A549 (cell line): Measurements from ENCODE around the gene S100A7A. TPM values are rescaled to one million over a fixed set of nuclear protein-coding genes. Genes with fewer than 3 reads are reported as not detected.

Source experiments
- ATAC-seq, 2 experiments: fragments of 200-7000 bp in 1 of 2; fragments of >200 bp in 1 of 2; cut with Nextera tagmentation in 1 of 2; cut with Tn5 transposase in 1 of 2; 3 replicates each; pipeline versions ENCODE4 v1.8.0 to v1.9.1; 2018 to 2020; ENCODE audit warnings: mild to moderate bottlenecking in 1 of 2, moderate library complexity in 1 of 2
- CTCF ChIA-PET: fragments of 300-600 bp; sonication (Branson Sonifier 250); formaldehyde crosslinking; extraction: SDS; loops from one replicate; lab custom pipeline; 2021; ENCODE audit warnings: antibody characterized with exemption, inconsistent platforms; lab: Yijun Ruan, JAX
- POLR2A ChIA-PET: fragments of 350-600 bp; formaldehyde crosslinking; extraction: SDS; loops from one replicate; lab custom pipeline; 2021; ENCODE audit warnings: antibody characterized with exemption, inconsistent platforms; lab: Yijun Ruan, JAX
- DNase-seq, 2 experiments: peaks; one replicate each; pipeline versions ENCODE4 v3.0.0 to v3.0.0-alpha.2; 2011 to 2016; ENCODE audit warnings: low read depth in 1 of 2, low spot score in 1 of 2
- FAIRE-seq: peaks from 2 replicates; lab custom pipeline; 2011; peaks lifted over from hg19 to GRCh38; lab: Jason Lieb, UNC
- H3K27ac ChIP-seq, 2 experiments: fragments of >200 bp; sonication (Bioruptor Twin); formaldehyde crosslinking; 3 replicates each; pipeline ENCODE4 v1.5.1; 2016 to 2017
- H3K4me1 ChIP-seq: fragments of >200 bp; sonication (Bioruptor Twin); formaldehyde crosslinking; 3 replicates; pipeline ENCODE4 v1.6.1; 2016
- H3K4me2 ChIP-seq: fragments of >200 bp; sonication (Bioruptor Twin); formaldehyde crosslinking; 3 replicates; pipeline ENCODE4 v1.6.1; 2016
- H3K4me3 ChIP-seq: fragments of >200 bp; sonication (Bioruptor Twin); formaldehyde crosslinking; 3 replicates; pipeline ENCODE4 v1.5.1; 2016
- H3K9me3 ChIP-seq: fragments of >200 bp; sonication (Bioruptor Twin); formaldehyde crosslinking; 3 replicates; pipeline ENCODE4 v1.6.1; 2016
- BHLHE40 ChIP-seq: IDR thresholded peaks from 2 replicates; pipeline ENCODE4 v1.6.1; 2012; ENCODE audit warnings: low read depth, low read length, inconsistent platforms
- CBX2 ChIP-seq: fragments of 200-600 bp; sonication (generic); IDR thresholded peaks from 2 replicates; pipeline ENCODE4 v1.6.1; 2016; ENCODE audit warnings: low read depth, mild to moderate bottlenecking, borderline replicate concordance
- CBX8 ChIP-seq: fragments of 200-600 bp; sonication (generic); IDR thresholded peaks from 2 replicates; pipeline ENCODE4 v1.6.1; 2016
- CTCF ChIP-seq: fragments of >200 bp; sonication (Bioruptor Twin); formaldehyde crosslinking; IDR thresholded peaks from 3 replicates; pipeline ENCODE4 v1.5.1; 2016
- EHF ChIP-seq: fragments of 250-450 bp; sonication (Bioruptor Pico); IDR thresholded peaks from 2 replicates; pipeline ENCODE4 v1.5.0; 2020; ENCODE audit warnings: mild to moderate bottlenecking
- EHMT2 ChIP-seq: fragments of 200-600 bp; sonication (generic); IDR thresholded peaks from 2 replicates; pipeline ENCODE4 v1.6.1; 2016; ENCODE audit warnings: antibody characterized with exemption, low read depth, mild to moderate bottlenecking, moderate library complexity
- ELK1 ChIP-seq: fragments of 150-350 bp; IDR thresholded peaks from 2 replicates; pipeline ENCODE4 v1.6.1; 2014; ENCODE audit warnings: low read depth, mild to moderate bottlenecking, low read length
- EP300 ChIP-seq, 2 experiments: fragments of >200 bp; sonication (Bioruptor Twin); formaldehyde crosslinking; IDR thresholded peaks; 2 replicates in 1 of 2; 3 replicates in 1 of 2; pipeline ENCODE4 v1.6.1; 2016 to 2017
- ESRRA ChIP-seq: fragments of 150-350 bp; IDR thresholded peaks from 2 replicates; pipeline ENCODE4 v1.6.1; 2014; ENCODE audit warnings: mild to moderate bottlenecking, low read length, borderline replicate concordance
- FOSB ChIP-seq: fragments of 250-450 bp; sonication (Bioruptor Pico); IDR thresholded peaks from 2 replicates; pipeline ENCODE4 v1.5.0; 2020; ENCODE audit warnings: mild to moderate bottlenecking, moderate library complexity
- FOXS1 ChIP-seq: fragments of 250-450 bp; sonication (Bioruptor Pico); IDR thresholded peaks from 2 replicates; pipeline ENCODE4 v1.5.0; 2020; ENCODE audit warnings: mild to moderate bottlenecking, moderate library complexity
- GATA3 ChIP-seq: IDR thresholded peaks from 2 replicates; pipeline ENCODE4 v1.6.1; 2012; ENCODE audit warnings: borderline replicate concordance
- HDAC2 ChIP-seq: fragments of 200-600 bp; sonication (generic); IDR thresholded peaks from 2 replicates; pipeline ENCODE4 v1.6.1; 2016
- HEYL ChIP-seq: fragments of 250-450 bp; sonication (Bioruptor Pico); IDR thresholded peaks from 2 replicates; pipeline ENCODE4 v1.8.0; 2021; ENCODE audit warnings: mild to moderate bottlenecking, moderate library complexity
- HOXA7 ChIP-seq: fragments of 250-450 bp; sonication (Bioruptor Pico); IDR thresholded peaks from 2 replicates; pipeline ENCODE4 v1.5.0; 2020; ENCODE audit warnings: mild to moderate bottlenecking, moderate library complexity
- HOXB13 ChIP-seq: fragments of 250-450 bp; sonication (Bioruptor Pico); IDR thresholded peaks from 2 replicates; pipeline ENCODE4 v1.5.0; 2020; ENCODE audit warnings: low read depth, mild to moderate bottlenecking, moderate library complexity
- HOXB5 ChIP-seq: fragments of 250-450 bp; sonication (Bioruptor Pico); IDR thresholded peaks from 2 replicates; pipeline ENCODE4 v1.5.0; 2020; ENCODE audit warnings: mild to moderate bottlenecking, moderate library complexity
- JUNB ChIP-seq: fragments of >200 bp; sonication (Bioruptor Twin); formaldehyde crosslinking; IDR thresholded peaks from 2 replicates; pipeline ENCODE4 v1.6.1; 2016
- KDM1A ChIP-seq: fragments of 200-600 bp; sonication (generic); IDR thresholded peaks from 2 replicates; pipeline ENCODE4 v1.6.1; 2016; ENCODE audit warnings: low read depth, mild to moderate bottlenecking
- KDM5A ChIP-seq: fragments of 200-600 bp; sonication (generic); IDR thresholded peaks from 2 replicates; pipeline ENCODE4 v1.6.1; 2016; ENCODE audit warnings: antibody characterized with exemption, mild to moderate bottlenecking
- MAFK ChIP-seq: fragments of 450-650 bp; IDR thresholded peaks from 2 replicates; pipeline ENCODE4 v1.6.1; 2014; ENCODE audit not compliant: partially characterized antibody
- MAX ChIP-seq: IDR thresholded peaks from 2 replicates; pipeline ENCODE4 v1.6.1; 2012
- NPAS2 ChIP-seq: fragments of 250-450 bp; sonication (Bioruptor Pico); IDR thresholded peaks from 2 replicates; pipeline ENCODE4 v1.8.0; 2022; ENCODE audit warnings: mild to moderate bottlenecking, moderate library complexity, borderline replicate concordance
- POLR2A ChIP-seq: IDR thresholded peaks from 2 replicates; pipeline ENCODE4 v1.6.1; 2012; ENCODE audit warnings: mild to moderate bottlenecking, low read length
- POLR2AphosphoS2 ChIP-seq: conservative IDR thresholded peaks from 2 replicates; pipeline ENCODE4 v1.6.1; 2012; ENCODE audit warnings: low read length, improper control_type of control experiment, inconsistent platforms
- RAD21 ChIP-seq, 2 experiments: fragments of >200 bp in 1 of 2; sonication (Bioruptor Twin) in 1 of 2; formaldehyde crosslinking in 1 of 2; IDR thresholded peaks in 1 of 2; conservative IDR thresholded peaks in 1 of 2; 2 replicates in 1 of 2; 3 replicates in 1 of 2; pipeline ENCODE4 v1.6.1; 2012 to 2018; ENCODE audit warnings: inconsistent platforms in 1 of 2
- RARB ChIP-seq: fragments of 250-450 bp; sonication (Bioruptor Pico); IDR thresholded peaks from 2 replicates; pipeline ENCODE4 v1.8.0; 2021; ENCODE audit warnings: mild to moderate bottlenecking, moderate library complexity
- RFX5 ChIP-seq: fragments of 450-650 bp; IDR thresholded peaks from 2 replicates; pipeline ENCODE4 v1.7.1; 2014; ENCODE audit warnings: antibody characterized with exemption, mild to moderate bottlenecking, moderate library complexity
- TP53 ChIP-seq: fragments of 250-450 bp; sonication (Bioruptor Pico); IDR thresholded peaks from 2 replicates; pipeline ENCODE4 v1.5.0; 2021; ENCODE audit warnings: mild to moderate bottlenecking, moderate library complexity
- ZC3H11A ChIP-seq: fragments of 450-650 bp; IDR thresholded peaks from 2 replicates; pipeline ENCODE4 v1.6.1; 2014; ENCODE audit warnings: antibody characterized with exemption, mild to moderate bottlenecking
- ZFP36 ChIP-seq: fragments of 450-650 bp; IDR thresholded peaks from 2 replicates; pipeline ENCODE4 v1.6.1; 2014; ENCODE audit warnings: borderline replicate concordance; ENCODE audit not compliant: partially characterized antibody
- ZSCAN20 ChIP-seq: fragments of 250-450 bp; sonication (Bioruptor Pico); IDR thresholded peaks from 2 replicates; pipeline ENCODE4 v1.8.0; 2022; ENCODE audit warnings: mild to moderate bottlenecking, moderate library complexity
- WGBS: methylation state at CpG from one replicate; pipeline ENCODE4 v1.1.6; 2017; ENCODE audit errors: missing lambda C conversion rate; 5-methylcytosine and 5-hydroxymethylcytosine counted together
- polyA plus RNA-seq, 4 experiments: library from polyadenylated mRNA; depleted of rRNA in 3 of 4; stranded (reverse); fragments of >200 nt; fragmentation: RNase III in 1 of 4; extraction: RNeasy Plus Mini Kit Qiagen cat#74134 plus additional on column Dnase treatment in 1 of 4; gene quantifications; 2 replicates in 3 of 4; 3 replicates in 1 of 4; pipeline ENCODE4 v1.2.3, GENCODE V29; 2011 to 2017
- TF ChIP-seq, protein P1 (sequence below): fragments of 200-600 bp; sonication (generic); IDR thresholded peaks from 2 replicates; pipeline ENCODE4 v1.6.1; 2016; ENCODE audit warnings: antibody characterized with exemption, mild to moderate bottlenecking, moderate library complexity
- TF ChIP-seq, protein P2 (sequence below): IDR thresholded peaks from 2 replicates; pipeline ENCODE4 v1.6.1; 2012

Gene S100A7A
- polyA plus RNA-seq, 2 of the 4 experiments (the other 2 are of a cell fraction): not detected

- ATAC-seq (no peak), DNase-seq (no peak), FAIRE-seq (no peak)
- ChIA-PET POLR2A (no interaction called here), CTCF (interaction anchor here (1.3 to 1.9 kb wide), 3 partner anchors 31 to 77 kb away, joined by 4 to 6 read pairs (median 6); no protein-coding TSS in a partner anchor)
- H3K4me1 ChIP-seq: no peaks in the 10 kb centered on the region
- 0% methylated on average over 2 of the region's 2 CpGs for WGBS
- H3K27ac ChIP-seq: no peak overlapping the region
- no peak overlapping the region for H3K4me3 ChIP-seq
- H3K4me2 ChIP-seq: no peak overlapping the region
- no peak for TF ChIP-seq HOXA7 (CRISPR knock-in tag)
- no peak for TF ChIP-seq NPAS2 (CRISPR knock-in tag)
- TF ChIP-seq HOXB5 (CRISPR knock-in tag): no peak
- no peak for TF ChIP-seq HOXB13 (CRISPR knock-in tag)
- TF ChIP-seq RARB: no peak
- no peak for TF ChIP-seq FOSB (CRISPR knock-in tag)
- TF ChIP-seq FOXS1 (CRISPR knock-in tag): no peak
- no peak for TF ChIP-seq MAX
- TF ChIP-seq BHLHE40: no peak
- no peak for TF ChIP-seq GATA3
- TF ChIP-seq CBX2: no peak
- no peak for TF ChIP-seq ELK1
- no peak for TF ChIP-seq RFX5
- no peak for TF ChIP-seq ZSCAN20 (CRISPR knock-in tag)
- TF ChIP-seq MAFK: no peak
- no peak for TF ChIP-seq TP53 (CRISPR knock-in tag)
- TF ChIP-seq, protein P1, sequence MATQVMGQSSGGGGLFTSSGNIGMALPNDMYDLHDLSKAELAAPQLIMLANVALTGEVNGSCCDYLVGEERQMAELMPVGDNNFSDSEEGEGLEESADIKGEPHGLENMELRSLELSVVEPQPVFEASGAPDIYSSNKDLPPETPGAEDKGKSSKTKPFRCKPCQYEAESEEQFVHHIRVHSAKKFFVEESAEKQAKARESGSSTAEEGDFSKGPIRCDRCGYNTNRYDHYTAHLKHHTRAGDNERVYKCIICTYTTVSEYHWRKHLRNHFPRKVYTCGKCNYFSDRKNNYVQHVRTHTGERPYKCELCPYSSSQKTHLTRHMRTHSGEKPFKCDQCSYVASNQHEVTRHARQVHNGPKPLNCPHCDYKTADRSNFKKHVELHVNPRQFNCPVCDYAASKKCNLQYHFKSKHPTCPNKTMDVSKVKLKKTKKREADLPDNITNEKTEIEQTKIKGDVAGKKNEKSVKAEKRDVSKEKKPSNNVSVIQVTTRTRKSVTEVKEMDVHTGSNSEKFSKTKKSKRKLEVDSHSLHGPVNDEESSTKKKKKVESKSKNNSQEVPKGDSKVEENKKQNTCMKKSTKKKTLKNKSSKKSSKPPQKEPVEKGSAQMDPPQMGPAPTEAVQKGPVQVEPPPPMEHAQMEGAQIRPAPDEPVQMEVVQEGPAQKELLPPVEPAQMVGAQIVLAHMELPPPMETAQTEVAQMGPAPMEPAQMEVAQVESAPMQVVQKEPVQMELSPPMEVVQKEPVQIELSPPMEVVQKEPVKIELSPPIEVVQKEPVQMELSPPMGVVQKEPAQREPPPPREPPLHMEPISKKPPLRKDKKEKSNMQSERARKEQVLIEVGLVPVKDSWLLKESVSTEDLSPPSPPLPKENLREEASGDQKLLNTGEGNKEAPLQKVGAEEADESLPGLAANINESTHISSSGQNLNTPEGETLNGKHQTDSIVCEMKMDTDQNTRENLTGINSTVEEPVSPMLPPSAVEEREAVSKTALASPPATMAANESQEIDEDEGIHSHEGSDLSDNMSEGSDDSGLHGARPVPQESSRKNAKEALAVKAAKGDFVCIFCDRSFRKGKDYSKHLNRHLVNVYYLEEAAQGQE: no peak
- TF ChIP-seq EHF (CRISPR knock-in tag): no peak
- no peak for TF ChIP-seq EP300 (IDR thresholded peaks at IDR 0.05)
- no peaks in the 10 kb centered on the region for H3K9me3 ChIP-seq
These were observed 13.8 kb downstream of the S100A7A start for GRCh38 chr1:153430166-153430553.

DNA sequence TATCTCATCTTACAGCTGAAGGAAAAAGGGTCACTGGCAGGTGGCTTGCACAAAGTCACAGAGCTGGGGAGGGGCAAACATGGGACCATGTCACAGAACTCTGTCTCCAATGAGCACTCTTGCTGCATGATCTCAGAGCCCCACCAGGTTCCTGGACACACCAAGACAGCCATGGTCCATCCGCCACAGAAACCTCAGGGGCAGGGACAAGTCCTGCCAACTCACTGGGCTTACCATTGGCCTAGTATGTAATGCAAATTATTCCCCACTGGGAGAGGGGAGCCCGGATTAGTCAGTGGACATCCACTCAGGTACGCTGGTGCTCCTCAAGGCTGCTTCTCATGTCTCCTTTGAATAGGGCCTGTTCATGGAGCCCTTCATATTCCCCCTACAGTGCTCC, 14.2 kb downstream of the S100A7A start:
- H3K4me3 ChIP-seq: no peak overlapping the region
- 23% methylated on average over 3 of the region's 3 CpGs for WGBS
- H3K4me1 ChIP-seq: no peaks in the 10 kb centered on the region
- CTCF ChIA-PET: no interaction called here
- no peak for FAIRE-seq
- no peaks in the 10 kb centered on the region for H3K9me3 ChIP-seq
- ATAC-seq: no peak
- no peak for DNase-seq
- H3K27ac ChIP-seq: no peak overlapping the region
- TF ChIP-seq HOXB13 (CRISPR knock-in tag) (no peak), RAD21 (conservative IDR thresholded peaks at IDR 0.05 in 1 of 2, IDR thresholded peaks at IDR 0.05 in 1 of 2) (no peak), RARB (no peak), ZC3H11A (no peak), ESRRA (no peak), KDM5A (no peak), ZSCAN20 (CRISPR knock-in tag) (no peak), POLR2AphosphoS2 (no peak), ZFP36 (no peak), CTCF (no peak), KDM1A (no peak), EHMT2 (no peak), JUNB (no peak), HDAC2 (no peak), POLR2A (no peak), CBX8 (no peak), HEYL (CRISPR knock-in tag) (no peak), BHLHE40 (no peak), MAX (no peak)
- TF ChIP-seq, protein P2, sequence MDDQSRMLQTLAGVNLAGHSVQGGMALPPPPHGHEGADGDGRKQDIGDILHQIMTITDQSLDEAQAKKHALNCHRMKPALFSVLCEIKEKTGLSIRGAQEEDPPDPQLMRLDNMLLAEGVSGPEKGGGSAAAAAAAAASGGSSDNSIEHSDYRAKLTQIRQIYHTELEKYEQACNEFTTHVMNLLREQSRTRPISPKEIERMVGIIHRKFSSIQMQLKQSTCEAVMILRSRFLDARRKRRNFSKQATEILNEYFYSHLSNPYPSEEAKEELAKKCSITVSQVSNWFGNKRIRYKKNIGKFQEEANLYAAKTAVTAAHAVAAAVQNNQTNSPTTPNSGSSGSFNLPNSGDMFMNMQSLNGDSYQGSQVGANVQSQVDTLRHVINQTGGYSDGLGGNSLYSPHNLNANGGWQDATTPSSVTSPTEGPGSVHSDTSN: no peak
- no peak overlapping the region for H3K4me2 ChIP-seq
- POLR2A ChIA-PET: no interaction called here
